NCI-H524 (cell line): Measurements from ENCODE around the gene USP30.
A peak's percentile ranks its signal among the peaks of the same experiment; 100 is the strongest.

ENCODE experiments used
- DNase-seq, 2 experiments: peaks; one replicate each; lab custom pipeline; 2025; lab: John Stamatoyannopoulos, UW

The USP30 gene

DNA sequence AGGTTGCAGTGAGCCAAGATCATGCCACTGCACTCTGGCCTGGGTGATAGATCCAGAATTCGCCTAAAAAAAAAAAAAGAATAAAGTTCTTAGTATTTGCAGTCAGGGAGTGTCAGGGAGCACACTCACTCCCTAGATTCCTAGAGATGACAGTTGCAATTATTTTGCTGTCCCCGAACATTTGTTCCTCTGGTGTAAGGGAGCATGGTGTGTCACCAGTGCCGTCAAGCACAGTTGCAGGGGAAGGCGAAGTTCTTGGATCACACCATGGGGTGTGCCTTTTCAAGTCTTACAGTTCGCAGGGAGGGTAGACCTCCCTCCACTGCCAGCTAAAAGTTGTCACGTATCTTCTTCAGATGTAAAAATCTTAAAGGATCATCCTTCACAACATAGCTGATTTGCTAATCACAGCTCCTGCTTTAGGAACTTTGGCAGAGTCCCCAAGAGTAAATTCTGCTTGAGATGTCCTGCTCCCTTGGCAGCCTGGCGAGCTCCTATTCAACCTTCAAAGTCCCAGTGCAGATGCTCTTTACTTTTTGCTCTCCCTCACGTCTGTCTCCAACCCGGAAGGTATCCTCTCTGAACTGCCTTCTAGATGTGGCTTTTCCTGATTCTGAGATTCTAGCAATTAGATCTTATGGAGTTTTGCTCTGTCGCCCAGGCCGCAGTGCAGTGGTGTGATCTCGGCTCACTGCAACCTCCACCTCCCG is 75.3 kb downstream of the USP30 start:
- DNase-seq = no peak

DNA sequence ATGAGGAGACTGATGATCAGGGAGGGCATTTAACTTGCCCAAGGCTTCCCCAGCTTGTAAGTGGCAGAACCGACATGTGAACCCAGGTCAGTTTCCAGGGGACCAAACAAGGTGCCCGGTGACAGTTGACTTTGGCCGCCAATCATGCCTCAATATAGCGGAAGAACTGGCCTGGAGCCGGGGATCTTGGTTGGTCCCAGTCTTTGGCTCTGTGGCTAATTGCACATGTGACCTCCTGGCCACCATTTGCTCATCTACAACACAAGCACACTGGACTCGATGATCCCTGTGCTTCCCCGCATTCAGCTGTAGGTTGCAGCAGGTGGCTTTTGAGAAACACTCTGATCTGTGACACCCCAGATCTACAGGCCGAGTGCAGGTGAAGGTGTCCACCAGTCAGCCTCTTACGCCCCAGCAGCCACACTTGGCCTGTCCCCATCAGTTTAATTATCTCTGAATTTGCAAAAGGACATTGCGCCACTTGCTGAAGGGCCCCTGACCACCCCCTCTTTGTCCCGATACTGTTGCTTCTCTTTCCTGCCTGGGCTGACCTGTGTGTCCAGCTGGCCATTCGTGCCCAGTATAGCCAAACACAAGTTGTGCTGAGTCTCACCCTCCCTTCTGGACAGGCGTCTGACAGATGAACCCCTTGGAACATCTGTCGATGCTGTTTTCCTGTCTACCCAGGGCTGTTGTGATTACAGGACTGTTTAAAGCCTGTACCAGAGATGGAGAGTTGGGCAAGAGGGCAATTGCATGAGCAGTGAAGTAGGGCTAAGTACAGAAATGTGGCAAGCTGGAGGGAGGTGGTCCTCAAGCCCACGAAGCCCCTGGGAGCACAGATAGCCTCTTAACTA is 78.1 kb downstream of the USP30 start:
- DNase-seq = peak; percentile 64 to 76

DNA sequence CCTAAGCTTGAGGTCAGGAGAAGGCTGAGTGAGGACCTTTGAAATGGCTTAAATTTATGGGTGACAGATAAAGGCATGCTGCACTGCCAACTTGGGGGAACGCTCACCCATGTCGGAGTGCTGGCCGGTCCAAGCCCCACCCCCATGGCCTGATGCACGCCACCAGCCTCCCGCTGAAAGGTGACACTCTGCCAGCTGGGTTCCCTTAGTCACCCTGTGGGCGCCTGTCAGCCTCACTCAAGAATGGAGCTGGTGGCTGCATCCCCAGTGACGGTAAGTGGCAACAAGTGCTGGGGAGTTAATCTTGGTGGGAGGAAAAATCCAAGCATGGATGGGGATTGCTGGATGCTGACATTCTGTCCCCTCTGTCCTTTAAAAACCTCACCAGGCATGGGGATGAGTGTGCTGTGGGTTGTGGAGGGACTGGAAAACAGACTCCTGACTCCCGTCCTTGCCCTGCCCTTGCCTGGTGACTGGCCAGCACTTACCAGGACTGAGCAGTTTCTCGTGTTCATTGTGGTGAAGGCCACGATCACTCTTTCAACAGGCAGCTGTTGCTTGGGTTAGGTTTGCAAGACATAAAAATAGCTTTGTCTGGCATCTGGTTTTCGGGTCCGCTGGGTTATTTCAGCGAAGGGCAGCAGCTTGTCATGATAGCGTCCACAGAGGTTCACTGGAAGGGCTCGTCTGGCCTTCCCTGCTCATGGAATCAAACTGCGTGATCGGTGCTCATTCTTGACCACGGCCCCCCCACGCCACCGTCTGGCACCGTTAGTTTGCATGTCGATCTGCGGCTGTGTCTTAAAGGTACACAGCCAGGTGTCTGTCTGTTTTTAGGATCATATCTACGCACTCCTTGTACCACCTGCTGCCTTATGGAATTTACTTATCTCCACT is 79.0 kb downstream of the USP30 start:
- peak; percentile 68 to 84 for DNase-seq

DNA sequence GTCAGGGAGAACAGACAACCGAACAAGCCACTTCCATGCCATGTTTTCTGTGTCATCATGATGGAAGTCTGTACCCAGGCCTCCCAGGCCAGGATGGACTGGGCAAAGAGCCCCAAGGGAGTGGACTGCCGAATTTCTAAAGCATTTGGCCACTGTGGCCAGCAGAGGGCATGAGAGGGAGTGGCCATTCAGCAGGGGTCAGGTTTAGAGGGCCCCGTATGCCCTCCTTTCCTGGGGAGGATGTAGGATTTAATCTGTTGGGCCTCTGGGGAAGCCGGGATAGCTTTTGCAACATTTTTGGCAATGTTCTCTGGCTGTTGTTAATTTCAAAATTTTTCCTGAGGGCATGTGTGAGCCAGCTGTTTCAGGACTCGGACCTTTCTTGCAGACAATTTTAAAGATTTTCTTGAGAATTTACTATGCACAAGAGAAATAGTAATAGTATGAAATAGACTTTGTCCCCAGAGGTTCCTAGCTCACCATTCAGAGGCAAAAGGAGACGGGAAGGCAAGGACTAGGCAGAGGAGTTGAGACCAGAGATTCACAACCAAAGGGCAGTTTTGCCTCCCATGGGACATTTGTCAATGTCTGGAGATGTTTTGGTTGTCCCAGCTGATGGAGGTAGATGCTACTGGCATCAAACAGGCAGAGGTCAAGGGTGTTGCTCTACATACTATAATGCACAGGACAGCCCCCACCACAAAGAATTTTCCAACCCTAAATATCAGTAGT is 82.0 kb downstream of the USP30 start:
- DNase-seq = peak; percentile 8 to 22

DNA sequence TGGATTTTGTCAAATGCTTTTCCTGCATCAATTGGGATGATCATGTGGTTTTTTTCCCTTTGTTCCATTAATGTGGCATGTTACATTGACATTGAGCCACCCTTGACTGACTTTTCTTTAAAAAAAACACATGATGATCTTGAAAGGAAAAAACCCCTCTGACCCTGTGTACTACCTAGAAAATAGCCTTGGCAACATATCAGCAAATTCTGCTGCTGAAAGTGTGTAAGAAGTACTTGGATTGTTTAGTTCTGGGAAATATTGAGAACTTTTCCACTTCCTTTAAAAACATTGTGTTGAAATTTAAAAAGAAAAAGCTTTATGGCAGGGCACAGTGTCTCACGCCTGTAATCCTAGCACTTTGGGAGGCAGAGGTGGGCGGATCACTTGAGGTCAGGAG is 84.7 kb downstream of the USP30 start:
- DNase-seq = no peak
